Spleen (tissue), 11 donors: ENCODE data around the gene NUDT14. TPM values are rescaled to one million over a fixed set of nuclear protein-coding genes. Genes with fewer than 3 reads are reported as not detected.

Experiments used
- DNase-seq: peaks from one replicate; pipeline ENCODE4 v3.0.0-alpha.2; 2020
- H3K27ac ChIP-seq, 8 donors: fragments of 200-600 bp; sonication (generic) in 7 of 8; 1 replicate in 4 of 8; 2 replicates in 4 of 8; pipeline versions ENCODE4 v1.5.0 to v1.8.0; 2016 to 2021; ENCODE audit warnings: inconsistent platforms in 4 of 8, mild to moderate bottlenecking in 4 of 8, moderate library complexity in 1 of 8
- H3K27me3 ChIP-seq, 7 donors: fragments of 200-600 bp; sonication (generic) in 6 of 7; replicated peaks in 1 of 7; 1 replicate in 4 of 7; 2 replicates in 3 of 7; pipeline versions ENCODE4 v1.5.0 to v1.8.0; 2016 to 2021; ENCODE audit warnings: inconsistent platforms in 3 of 7, mild to moderate bottlenecking in 1 of 7
- H3K36me3 ChIP-seq, 6 donors: fragments of 200-600 bp; sonication (generic) in 5 of 6; 1 replicate in 4 of 6; 2 replicates in 2 of 6; pipeline versions ENCODE4 v1.5.0 to v1.8.0; 2016 to 2021; ENCODE audit warnings: inconsistent platforms in 2 of 6
- H3K4me1 ChIP-seq, 6 donors: fragments of 200-600 bp; sonication (generic) in 5 of 6; 1 replicate in 3 of 6; 2 replicates in 3 of 6; pipeline versions ENCODE4 v1.5.0 to v1.8.0; 2016 to 2021; ENCODE audit warnings: inconsistent platforms in 3 of 6
- H3K4me3 ChIP-seq, 8 donors: fragments of 200-600 bp; sonication (generic) in 7 of 8; 1 replicate in 4 of 8; 2 replicates in 4 of 8; pipeline versions ENCODE4 v1.5.0 to v1.8.0; 2016 to 2021; ENCODE audit warnings: inconsistent platforms in 4 of 8, mild to moderate bottlenecking in 4 of 8, moderate library complexity in 2 of 8
- H3K9me3 ChIP-seq, 8 donors: fragments of 200-600 bp; sonication (generic) in 7 of 8; 1 replicate in 4 of 8; 2 replicates in 4 of 8; pipeline versions ENCODE4 v1.5.0 to v1.8.0; 2016 to 2021; ENCODE audit warnings: inconsistent platforms in 4 of 8
- CTCF ChIP-seq, 11 experiments: fragments of 200-600 bp in 7 of 11; fragments of 450-650 bp in 4 of 11; sonication (generic) in 4 of 11; IDR thresholded peaks in 8 of 11; conservative IDR thresholded peaks in 3 of 11; 1 replicate in 7 of 11; 2 replicates in 4 of 11; pipeline versions ENCODE4 v1.4.0 to v1.8.0; 2016 to 2021; ENCODE audit warnings: antibody characterized with exemption in 11 of 11, inconsistent platforms in 4 of 11, mild to moderate bottlenecking in 1 of 11
- POLR2A ChIP-seq, 3 donors: fragments of 450-650 bp; IDR thresholded peaks; one replicate each; pipeline ENCODE4 v1.5.1; 2017; ENCODE audit warnings: antibody characterized with exemption in 3 of 3, mild to moderate bottlenecking in 1 of 3
- POLR2AphosphoS5 ChIP-seq, 3 donors: sonication (generic); formaldehyde crosslinking; IDR thresholded peaks; one replicate each; pipeline ENCODE4 v1.5.1; 2017; ENCODE audit warnings: antibody characterized with exemption in 3 of 3
- WGBS, 5 donors: extraction: QIAGEN DNeasy Blood & Tissue Kit in 3 of 5; methylation state at CpG; one replicate each; pipeline versions ENCODE4 v1.1.5 to v1.1.7; 2013 to 2018; 5-methylcytosine and 5-hydroxymethylcytosine counted together
- intact Hi-C: fragments of 100-400 bp; cut with DNase I; formaldehyde crosslinking; loops from one replicate; pipeline ENCODE4 v1.15.0; 2023; ENCODE audit warnings: low total_unique reads
- polyA plus RNA-seq, 3 donors: library from polyadenylated mRNA; stranded (reverse); fragments of 200-250 nt; gene quantifications; one replicate each; pipeline ENCODE4 v1.2.1, GENCODE V29; 2013
- total RNA-seq, 7 donors: library from RNA; depleted of rRNA in 3 of 7; stranded (reverse); fragments of >200 nt in 3 of 7; fragmentation: NEBNext Ultra II Directional in 4 of 7; extraction: Animal tissue kit (Norgen Biotek cat#: 25700) in 4 of 7; gene quantifications; one replicate each; pipeline versions ENCODE4 v1.1.0 to v1.2.1, GENCODE V29; 2016 to 2021
- donor health status: healthy with polysubstance abuse.
- donor health status: DM: no; HTN: no; CAD: no; lungs with moderate emphysema.
- donor health status: DM: no; HTN: no; CAD: no.
- donor health status: Bipolar disorder and iron deficiency.
- donor health status: healthy.
- donor health status: DM: no; HTN: no; CAD: no.
- donor health status: DM: yes; HTN: yes; CAD: no.

NUDT14 gene
- total and polyA plus RNA-seq, 10 donors: 10.1 to 31.1 (median 21.5) TPM

GRCh38 chr14:105137481-105138020 lies 43.6 kb downstream of the NUDT14 start:
- Histone ChIP-seq H3K4me3 (no peak overlapping the region), H3K27me3 (peaks cover 0 to 15% (median 0%) of the 10 kb centered on the region in 7 donors), H3K36me3 (no peaks in the 10 kb centered on the region), H3K27ac (no peak overlapping the region), H3K9me3 (peaks cover 0 to 34% (median 26%) of the 10 kb centered on the region in 8 donors), H3K4me1 (no peaks in the 10 kb centered on the region)
- peak; percentile 51 for DNase-seq
- TF ChIP-seq POLR2A (IDR thresholded peaks at IDR 0.05): no peak
- TF ChIP-seq CTCF (IDR thresholded peaks at IDR 0.05 in 8 of 11, conservative IDR thresholded peaks at IDR 0.05 in 3 of 11): no peak
- TF ChIP-seq POLR2AphosphoS5 (IDR thresholded peaks at IDR 0.05): no peak
- intact Hi-C loops: no loop called here
- 76 to 87% (median 86%) methylated on average over 13 to 14 of the region's 14 CpGs for WGBS, 5 donors

GRCh38 chr14:105136401-105137322 lies 44.5 kb downstream of the NUDT14 start:
- Histone ChIP-seq H3K4me1 (no peaks in the 10 kb centered on the region), H3K4me3 (no peak overlapping the region), H3K27ac (no peak overlapping the region), H3K27me3 (peaks cover 0 to 20% (median 0%) of the 10 kb centered on the region in 7 donors), H3K9me3 (peaks cover 2 to 41% (median 35%) of the 10 kb centered on the region in 8 donors), H3K36me3 (no peaks in the 10 kb centered on the region)
- DNase-seq: peak; percentile 57
- TF ChIP-seq POLR2A (IDR thresholded peaks at IDR 0.05): no peak
- no peak for TF ChIP-seq POLR2AphosphoS5 (IDR thresholded peaks at IDR 0.05)
- no peak for TF ChIP-seq CTCF (IDR thresholded peaks at IDR 0.05 in 8 of 11, conservative IDR thresholded peaks at IDR 0.05 in 3 of 11)
- intact Hi-C loops: no loop called here
- 80 to 90% (median 81%) methylated on average over 46 to 50 of the region's 50 CpGs for WGBS, 5 donors

- H3K9me3 ChIP-seq: peaks cover 2 to 43% (median 40%) of the 10 kb centered on the region in 8 donors
- H3K27me3 ChIP-seq: peaks cover 0 to 21% (median 0%) of the 10 kb centered on the region in 7 donors
- H3K27ac ChIP-seq: no peak overlapping the region
- WGBS, 5 donors: 84 to 91% (median 89%) methylated on average over 14 of the region's 14 CpGs
- no peaks in the 10 kb centered on the region for H3K36me3 ChIP-seq
- intact Hi-C loops: no loop called here
- no peaks in the 10 kb centered on the region for H3K4me1 ChIP-seq
- TF ChIP-seq POLR2A (IDR thresholded peaks at IDR 0.05): no peak
- TF ChIP-seq POLR2AphosphoS5 (IDR thresholded peaks at IDR 0.05): no peak
- TF ChIP-seq CTCF (IDR thresholded peaks at IDR 0.05 in 8 of 11, conservative IDR thresholded peaks at IDR 0.05 in 3 of 11): no peak
- H3K4me3 ChIP-seq: no peak overlapping the region
- peak; percentile 28 for DNase-seq
Observed at GRCh38 chr14:105135700-105136395, 45.3 kb downstream of the NUDT14 start.
